ENCODE data around the gene ZSWIM4.

The ZSWIM4 gene

GRCh38 chr19:13875824-13876223 is 80.6 kb downstream of the ZSWIM4 start:
- no peak for DNase-seq (ENCODE audit: low read depth)

GRCh38 chr19:13876834-13877233 is 81.6 kb downstream of the ZSWIM4 start, which contains the start of gene NANOS3:
NANOS3 (plus strand) TSS chr19:13877134; CDS start chr19:13877249, 115 bp downstream.
- no peak for DNase-seq (ENCODE audit: low read depth)

- no peak for DNase-seq (ENCODE audit: low read depth)
These were observed 82.1 kb downstream of the ZSWIM4 start for GRCh38 chr19:13877303-13877702.

- peak; percentile 99 for DNase-seq (ENCODE audit: low read depth)
These were observed 85.1 kb downstream of the ZSWIM4 start for GRCh38 chr19:13880059-13881043.

GRCh38 chr19:13881251-13881691 is 86.0 kb downstream of the ZSWIM4 start:
- DNase-seq (ENCODE audit: low read depth), result no peak

Measured in stimulated activated CD8-positive, alpha-beta memory T cell treated with anti-CD3 and anti-CD28 coated beads, Interleukin-15, amount 100 ng/mL, for 1 hour (primary cell).